Measurements from ENCODE around the gene TCF15. TPM values are rescaled to one million over a fixed set of nuclear protein-coding genes. Genes with fewer than 3 reads are reported as not detected.

The TCF15 gene
- total RNA-seq, 4 donors from 2014 or later = not detected

DNA sequence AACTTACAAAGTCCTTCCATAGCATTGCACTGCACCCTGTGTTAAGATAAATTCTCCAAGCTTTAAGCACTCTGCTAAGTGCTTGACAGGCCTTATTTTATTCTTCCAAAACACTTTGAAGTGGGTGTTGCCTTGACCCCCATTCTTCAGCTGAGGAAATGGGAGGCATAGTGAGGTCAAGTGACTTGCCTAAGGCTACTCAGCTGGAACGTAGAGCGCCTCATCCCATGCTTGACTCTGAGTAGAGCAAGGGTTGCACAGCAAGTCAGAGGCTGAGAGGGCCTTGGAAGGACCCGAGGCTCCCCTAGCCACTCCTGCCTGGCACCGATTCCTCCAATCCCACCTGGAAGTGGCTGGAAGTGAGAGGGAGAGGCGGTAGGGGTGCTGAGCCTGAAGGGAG lies 46.9 kb downstream of the TCF15 start:
- 87 to 100% methylated on average over 3 to 5 of the region's 5 CpGs for WGBS, 2 donors (ENCODE audit: low coverage in 1 of 2)
- in situ Hi-C loops (cut with MboI; ENCODE audit: low pct_ligation_motif_present in 1 of 4, low pct_unique_long_range_greater_than_20kb in 1 of 4, low sequenced_read_pairs in 3 of 4) = loop anchor here (10.0 to 25.0 kb wide), 4 partner anchors 82 to 174 kb away; partner anchors contain the start of gene SRXN1 (in 1 of the 4)
- H3K4me1 ChIP-seq = no peaks in the 10 kb centered on the region
- H3K27me3 ChIP-seq = peaks cover 50% of the 10 kb centered on the region
- intact Hi-C loops (cut with DNase I; ENCODE audit: low total_unique reads) = no loop called here
- no peak for DNase-seq
- no peaks in the 10 kb centered on the region for H3K9me3 ChIP-seq
- no peak for TF ChIP-seq POLR2AphosphoS5 (IDR thresholded peaks at IDR 0.05)
- no peak for TF ChIP-seq POLR2A (IDR thresholded peaks at IDR 0.05)
- TF ChIP-seq, protein P1, sequence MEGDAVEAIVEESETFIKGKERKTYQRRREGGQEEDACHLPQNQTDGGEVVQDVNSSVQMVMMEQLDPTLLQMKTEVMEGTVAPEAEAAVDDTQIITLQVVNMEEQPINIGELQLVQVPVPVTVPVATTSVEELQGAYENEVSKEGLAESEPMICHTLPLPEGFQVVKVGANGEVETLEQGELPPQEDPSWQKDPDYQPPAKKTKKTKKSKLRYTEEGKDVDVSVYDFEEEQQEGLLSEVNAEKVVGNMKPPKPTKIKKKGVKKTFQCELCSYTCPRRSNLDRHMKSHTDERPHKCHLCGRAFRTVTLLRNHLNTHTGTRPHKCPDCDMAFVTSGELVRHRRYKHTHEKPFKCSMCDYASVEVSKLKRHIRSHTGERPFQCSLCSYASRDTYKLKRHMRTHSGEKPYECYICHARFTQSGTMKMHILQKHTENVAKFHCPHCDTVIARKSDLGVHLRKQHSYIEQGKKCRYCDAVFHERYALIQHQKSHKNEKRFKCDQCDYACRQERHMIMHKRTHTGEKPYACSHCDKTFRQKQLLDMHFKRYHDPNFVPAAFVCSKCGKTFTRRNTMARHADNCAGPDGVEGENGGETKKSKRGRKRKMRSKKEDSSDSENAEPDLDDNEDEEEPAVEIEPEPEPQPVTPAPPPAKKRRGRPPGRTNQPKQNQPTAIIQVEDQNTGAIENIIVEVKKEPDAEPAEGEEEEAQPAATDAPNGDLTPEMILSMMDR (IDR thresholded peaks at IDR 0.05) = no peak
- TF ChIP-seq EP300 (IDR thresholded peaks at IDR 0.05; ENCODE audit: low read depth) = no peak
- H3K4me3 ChIP-seq = no peak overlapping the region
- no peak overlapping the region for H3K27ac ChIP-seq
- no peaks in the 10 kb centered on the region for H3K36me3 ChIP-seq

DNA sequence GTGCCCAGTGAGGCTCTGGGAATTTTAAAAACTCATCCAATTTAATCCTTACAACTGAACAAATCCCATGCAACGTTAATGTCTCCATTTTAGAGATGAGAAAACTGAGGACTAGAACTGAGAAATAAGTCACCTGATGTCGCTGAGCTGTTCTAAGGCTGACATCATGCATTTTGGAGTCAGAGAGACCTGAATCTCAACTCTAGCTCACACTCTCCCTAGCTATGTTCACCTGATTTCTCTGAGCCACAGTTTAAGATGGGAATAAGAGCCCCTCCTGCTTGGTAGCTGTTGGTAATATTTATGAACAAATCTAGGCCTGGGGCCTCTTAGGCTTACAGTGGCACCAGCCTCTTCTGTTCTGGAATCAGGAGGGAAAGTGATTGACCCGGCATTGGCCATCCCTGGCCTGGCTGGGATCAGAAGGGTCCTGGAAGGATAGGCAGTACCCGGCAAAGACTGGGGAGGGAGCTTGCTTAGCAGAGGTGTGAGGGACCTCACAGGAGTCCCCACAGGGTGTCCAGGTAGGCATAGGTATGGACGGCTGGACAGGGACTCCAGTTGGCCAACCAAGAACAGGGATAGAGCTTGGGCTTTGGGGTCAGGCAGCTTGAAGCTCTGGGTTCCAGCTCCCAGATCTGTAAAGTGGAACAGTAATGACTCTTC lies 47.7 kb downstream of the TCF15 start:
- TF ChIP-seq EP300 (IDR thresholded peaks at IDR 0.05; ENCODE audit: low read depth) (no peak), POLR2A (IDR thresholded peaks at IDR 0.05) (no peak), POLR2AphosphoS5 (IDR thresholded peaks at IDR 0.05) (no peak)
- TF ChIP-seq, protein P1 (IDR thresholded peaks at IDR 0.05) = no peak
- Histone ChIP-seq H3K4me3 (no peak overlapping the region), H3K27me3 (peaks cover 49% of the 10 kb centered on the region), H3K9me3 (no peaks in the 10 kb centered on the region), H3K36me3 (no peaks in the 10 kb centered on the region), H3K27ac (no peak overlapping the region), H3K4me1 (no peaks in the 10 kb centered on the region)
- intact Hi-C loops (cut with DNase I; ENCODE audit: low total_unique reads) (no loop called here), in situ Hi-C loops (cut with MboI; ENCODE audit: low pct_ligation_motif_present in 1 of 4, low pct_unique_long_range_greater_than_20kb in 1 of 4, low sequenced_read_pairs in 3 of 4) (loop anchor here (10.0 to 25.0 kb wide), 4 partner anchors 82 to 175 kb away; partner anchors contain the start of gene SRXN1 (in 1 of the 4))
- WGBS, 2 donors (ENCODE audit: low coverage in 1 of 2) = 66 to 89% methylated on average over 3 to 5 of the region's 5 CpGs
- no peak for DNase-seq

DNA sequence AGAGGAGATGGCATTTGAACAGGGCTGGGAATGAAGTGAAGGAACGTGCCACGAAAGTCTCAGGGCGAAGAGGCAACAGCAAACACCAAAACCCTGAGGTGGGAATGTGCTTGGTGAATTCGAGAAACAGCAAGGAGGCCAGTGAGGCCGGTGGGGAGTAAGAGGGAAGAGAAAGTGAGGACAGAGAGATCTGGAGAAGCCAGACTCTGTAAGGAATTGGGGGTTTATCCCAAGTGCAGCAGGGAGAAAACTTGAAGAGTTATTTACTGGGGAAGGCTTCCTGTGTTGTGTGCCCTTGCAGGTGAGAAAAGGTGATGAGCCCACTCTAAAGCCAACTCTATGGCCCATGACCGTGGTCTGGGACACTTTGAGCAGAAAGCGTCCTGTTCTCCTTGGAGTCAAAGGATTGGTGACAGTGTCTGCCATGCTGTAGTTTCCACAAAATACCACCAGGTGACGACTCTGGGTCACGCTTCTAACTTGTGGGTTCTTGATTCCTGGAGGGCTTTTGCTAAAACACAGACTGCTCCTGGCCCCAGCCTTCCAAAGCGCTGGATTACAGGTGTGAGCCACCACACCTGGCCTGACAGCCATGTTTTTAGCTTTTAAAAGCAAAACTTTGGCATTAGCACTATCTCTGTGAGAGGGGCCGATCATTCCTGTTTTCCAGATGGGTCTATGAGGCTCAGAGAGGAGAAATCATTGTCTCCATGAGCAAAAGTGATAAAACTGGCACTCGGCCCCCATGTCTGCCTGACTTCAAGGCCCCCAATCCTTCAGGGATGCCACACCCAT lies 48.5 kb downstream of the TCF15 start:
- in situ Hi-C loops (cut with MboI; ENCODE audit: low pct_ligation_motif_present in 1 of 4, low pct_unique_long_range_greater_than_20kb in 1 of 4, low sequenced_read_pairs in 3 of 4) (loop anchor here (10.0 to 25.0 kb wide), 4 partner anchors 83 to 176 kb away; partner anchors contain the start of gene SRXN1 (in 1 of the 4)), intact Hi-C loops (cut with DNase I; ENCODE audit: low total_unique reads) (loop anchor here (2.0 kb wide), 1 partner anchor 175 kb away; no protein-coding TSS in a partner anchor)
- no peak overlapping the region for H3K4me3 ChIP-seq
- TF ChIP-seq, protein P1 (IDR thresholded peaks at IDR 0.05) = peak; percentile 95 to 99 (median 96)
- TF ChIP-seq POLR2AphosphoS5 (IDR thresholded peaks at IDR 0.05) = no peak
- WGBS, 2 donors (ENCODE audit: low coverage in 1 of 2) = 23 to 33% methylated on average over 8 to 12 of the region's 12 CpGs
- DNase-seq = peak; percentile 64
- no peaks in the 10 kb centered on the region for H3K9me3 ChIP-seq
- no peaks in the 10 kb centered on the region for H3K4me1 ChIP-seq
- H3K27me3 ChIP-seq = peaks cover 42% of the 10 kb centered on the region
- H3K36me3 ChIP-seq = no peaks in the 10 kb centered on the region
- H3K27ac ChIP-seq = no peak overlapping the region

DNA sequence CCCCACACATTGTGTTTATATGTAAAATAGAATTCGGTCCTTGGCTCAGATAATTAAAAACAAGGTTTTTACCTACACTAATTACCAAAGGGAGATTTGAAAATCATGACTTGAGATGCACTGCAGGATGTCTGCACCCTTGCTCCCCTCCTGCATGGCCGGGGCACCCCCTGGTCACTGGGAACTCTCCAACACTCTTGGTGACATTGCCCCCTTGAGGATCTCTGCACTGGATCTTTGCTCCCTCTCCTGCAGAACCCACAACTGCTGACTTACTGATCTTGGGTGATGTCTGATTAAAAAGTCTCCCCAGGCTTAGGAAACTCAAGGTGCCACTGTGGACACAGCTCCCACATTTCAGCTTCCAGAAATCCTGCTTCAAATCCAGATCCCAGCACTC lies 49.4 kb downstream of the TCF15 start:
- peaks cover 38% of the 10 kb centered on the region for H3K27me3 ChIP-seq
- no peak for DNase-seq
- H3K36me3 ChIP-seq = no peaks in the 10 kb centered on the region
- no peak overlapping the region for H3K4me3 ChIP-seq
- in situ Hi-C loops (cut with MboI; ENCODE audit: low pct_ligation_motif_present in 1 of 4, low pct_unique_long_range_greater_than_20kb in 1 of 4, low sequenced_read_pairs in 3 of 4) = loop anchor here (10.0 to 25.0 kb wide), 4 partner anchors 84 to 177 kb away; partner anchors contain the start of gene SRXN1 (in 1 of the 4)
- WGBS, 2 donors (ENCODE audit: low coverage in 1 of 2) = 46 to 80% methylated on average over 1 to 2 of the region's 2 CpGs
- intact Hi-C loops (cut with DNase I; ENCODE audit: low total_unique reads) = loop anchor here (2.0 kb wide), 1 partner anchor 176 kb away; no protein-coding TSS in a partner anchor
- TF ChIP-seq, protein P1 (IDR thresholded peaks at IDR 0.05) = no peak
- no peak for TF ChIP-seq EP300 (IDR thresholded peaks at IDR 0.05; ENCODE audit: low read depth)
- no peak for TF ChIP-seq POLR2A (IDR thresholded peaks at IDR 0.05)
- no peak for TF ChIP-seq POLR2AphosphoS5 (IDR thresholded peaks at IDR 0.05)
- H3K4me1 ChIP-seq = no peaks in the 10 kb centered on the region
- no peak overlapping the region for H3K27ac ChIP-seq
- no peaks in the 10 kb centered on the region for H3K9me3 ChIP-seq

Measured in transverse colon (tissue), 4 donors.